Amygdala (tissue), 56 donors: ENCODE measurements around the gene PRKCE.

ENCODE experiments used
- DNase-seq, 56 donors: peaks; one replicate each; lab custom pipeline; 2025; lab: John Stamatoyannopoulos, UW

Gene PRKCE

DNA sequence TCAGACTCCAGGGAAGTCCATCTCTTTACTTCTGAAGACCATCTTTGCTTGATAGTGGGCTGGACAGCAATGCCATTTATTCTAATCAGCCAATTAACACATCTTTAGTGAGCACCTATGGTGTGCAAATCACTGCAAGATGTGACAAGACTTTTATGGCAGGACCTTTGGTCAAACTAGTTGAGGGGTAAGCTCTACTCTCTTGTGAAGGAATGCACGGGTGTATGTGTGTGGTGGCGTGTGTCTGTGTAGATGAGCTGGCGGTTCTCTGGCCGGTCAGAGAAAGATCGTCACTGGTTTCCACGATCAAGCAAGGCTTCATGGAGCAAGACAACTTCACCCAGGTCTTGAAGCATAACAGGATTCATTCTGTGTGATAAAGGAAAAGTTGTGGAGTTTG is 364.6 kb downstream of the PRKCE start:
- DNase-seq = no peak

DNA sequence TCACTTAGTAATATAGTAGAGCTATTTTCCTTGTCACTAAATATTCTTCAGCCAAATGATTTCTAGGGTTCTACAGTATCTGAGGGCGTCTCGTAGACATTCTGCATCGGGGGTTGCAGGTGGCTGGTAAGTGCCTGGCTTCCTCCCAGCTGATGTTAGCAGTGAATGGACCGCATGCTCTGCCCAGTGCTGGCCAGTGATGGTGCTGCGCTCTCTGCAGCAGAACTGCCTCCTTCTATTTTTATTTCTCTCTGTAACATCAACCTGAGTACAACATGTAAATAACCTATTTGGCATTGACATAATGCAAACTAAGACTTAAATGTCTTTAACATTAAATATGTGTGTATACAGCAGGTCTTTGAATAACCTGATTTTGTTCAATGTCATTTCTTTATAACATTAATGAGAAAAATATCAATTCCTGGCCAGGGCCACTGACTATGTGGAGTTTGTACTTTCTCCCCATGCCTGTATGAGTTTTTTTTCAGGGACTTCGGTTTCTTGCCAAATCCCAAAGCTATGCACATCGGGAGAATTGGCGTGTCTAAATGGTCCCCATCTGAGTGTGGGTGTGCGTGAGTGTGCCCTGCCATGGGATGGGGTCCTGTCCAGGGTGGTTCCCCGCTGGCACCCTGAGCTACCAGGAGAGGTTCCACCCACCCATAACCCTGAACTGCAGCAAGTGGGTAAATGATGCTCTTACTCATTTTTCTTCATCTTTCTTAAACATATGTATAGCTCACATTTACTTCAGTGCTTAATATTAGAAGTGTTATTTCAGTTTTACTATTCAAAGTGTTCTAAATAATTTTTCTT is 367.5 kb downstream of the PRKCE start:
- DNase-seq = peak in 9 of 56 donors; percentile 3 to 35 (median 20)

DNA sequence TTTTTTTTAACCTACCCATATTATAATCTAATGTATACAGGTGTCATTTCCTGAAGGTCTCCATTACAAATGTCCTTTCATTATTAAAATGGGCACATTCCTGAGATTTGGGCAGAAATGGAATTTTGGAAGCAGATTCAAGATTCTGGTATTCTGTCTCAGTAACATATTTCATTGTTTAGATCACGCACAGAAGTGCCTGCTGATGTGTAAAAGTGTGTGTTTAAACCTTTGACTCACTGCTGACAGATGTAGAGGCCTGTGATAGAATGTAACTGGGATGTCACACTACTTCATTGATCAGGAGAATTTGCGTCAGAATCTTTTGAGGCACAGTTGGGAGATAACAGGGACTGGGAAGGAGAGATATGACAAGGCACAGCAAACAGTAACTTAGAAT is 368.9 kb downstream of the PRKCE start:
- DNase-seq = no peak

DNA sequence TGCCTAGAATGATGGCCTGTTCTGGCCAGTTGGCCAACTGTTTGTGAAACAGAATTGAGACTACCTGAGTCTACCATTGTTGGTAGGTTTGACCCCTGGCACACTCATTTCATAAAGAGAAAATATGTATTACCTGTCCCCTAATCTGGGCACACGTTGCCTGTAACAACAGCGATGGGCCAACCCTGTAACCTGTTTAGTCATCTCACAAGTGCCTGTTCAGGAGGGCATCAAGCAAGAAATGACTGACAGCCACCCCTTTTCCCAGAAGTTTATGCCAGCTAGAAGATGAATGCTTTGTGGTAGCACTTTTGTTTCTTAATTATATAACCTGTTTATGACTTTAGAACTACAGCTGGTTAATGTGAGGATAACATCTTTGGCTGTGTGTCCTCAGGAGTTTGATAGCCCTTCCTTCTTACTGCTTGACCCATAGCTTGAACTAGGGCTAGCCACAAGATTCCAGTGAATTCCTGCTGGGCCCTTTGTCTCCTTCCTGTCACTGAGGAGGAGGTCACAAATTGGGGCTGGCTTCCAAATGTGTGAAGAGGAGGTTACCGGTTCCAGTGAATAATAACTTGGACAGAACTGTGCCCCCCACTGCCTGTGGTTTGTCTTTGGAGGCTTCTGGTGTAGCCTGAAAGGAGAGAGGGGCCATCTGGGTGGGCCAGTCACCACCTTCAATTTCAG is 371.8 kb downstream of the PRKCE start:
- no peak for DNase-seq

DNA sequence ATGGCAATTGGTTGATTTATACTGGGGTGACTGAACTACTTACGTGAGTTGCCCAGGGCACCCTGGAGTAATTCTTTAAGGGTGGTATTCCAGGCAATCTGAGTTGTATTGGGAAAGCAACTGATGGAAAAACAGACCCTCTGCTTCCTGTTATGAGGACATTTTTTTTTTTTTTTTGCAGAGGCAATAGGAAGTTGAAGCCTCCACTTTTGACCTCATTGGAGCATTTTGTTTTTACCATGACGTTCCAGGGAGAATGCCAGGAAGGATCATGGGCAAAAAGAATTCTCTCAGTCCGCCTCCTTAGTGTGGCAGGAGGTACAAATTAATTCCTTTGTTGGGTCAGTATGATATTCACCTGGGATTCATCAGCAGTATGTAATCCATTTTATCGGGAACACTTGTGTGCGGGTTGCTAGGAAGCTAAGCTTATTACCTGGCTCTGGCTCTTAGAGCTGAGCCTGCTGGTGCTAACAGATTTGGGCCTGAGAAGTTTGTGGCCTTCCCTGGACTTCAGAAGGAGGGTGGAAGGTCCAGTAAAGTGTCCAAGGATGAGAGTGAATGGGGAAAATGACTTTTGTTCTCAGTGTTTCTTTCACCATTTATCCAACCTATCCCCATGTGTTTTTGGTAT is 372.8 kb downstream of the PRKCE start:
- no peak for DNase-seq

DNA sequence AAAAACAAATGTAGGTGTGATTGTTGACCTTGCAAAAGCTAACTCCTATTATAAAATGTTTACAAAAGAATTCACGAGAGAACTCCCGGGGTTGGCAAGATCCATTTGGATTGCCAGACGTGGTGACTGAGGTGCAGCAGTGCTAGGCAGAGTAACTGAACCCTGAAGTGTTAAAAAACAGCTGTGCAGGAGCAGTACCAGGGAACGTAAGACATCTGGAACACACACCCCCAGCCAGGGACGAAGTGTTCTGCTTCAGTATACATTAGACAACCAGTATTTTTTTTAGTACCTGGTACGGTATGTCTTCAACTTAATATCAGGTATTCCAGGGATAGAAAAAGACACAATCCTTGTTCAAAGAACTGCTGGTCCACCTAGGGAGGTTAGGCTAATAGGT is 373.6 kb downstream of the PRKCE start:
- DNase-seq = no peak

DNA sequence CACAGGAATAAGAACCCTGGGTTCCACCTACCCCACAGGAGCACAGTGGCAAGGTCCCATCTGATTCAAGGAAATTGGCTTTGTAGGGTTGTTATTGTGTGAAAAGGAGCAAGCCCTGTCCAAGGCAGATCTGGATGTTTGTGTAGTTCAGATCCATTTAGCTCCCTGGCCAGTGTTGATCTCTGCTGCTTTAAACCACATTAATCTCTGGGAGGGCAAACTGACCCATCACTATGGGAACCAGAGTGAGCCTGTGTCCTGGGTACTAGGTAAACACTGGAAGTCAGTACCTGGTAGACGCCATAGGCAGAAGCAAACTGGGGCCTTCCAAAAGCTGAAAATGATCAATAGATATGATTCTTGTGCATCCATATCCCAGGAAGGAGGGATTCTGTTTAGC is 374.2 kb downstream of the PRKCE start:
- DNase-seq = no peak

DNA sequence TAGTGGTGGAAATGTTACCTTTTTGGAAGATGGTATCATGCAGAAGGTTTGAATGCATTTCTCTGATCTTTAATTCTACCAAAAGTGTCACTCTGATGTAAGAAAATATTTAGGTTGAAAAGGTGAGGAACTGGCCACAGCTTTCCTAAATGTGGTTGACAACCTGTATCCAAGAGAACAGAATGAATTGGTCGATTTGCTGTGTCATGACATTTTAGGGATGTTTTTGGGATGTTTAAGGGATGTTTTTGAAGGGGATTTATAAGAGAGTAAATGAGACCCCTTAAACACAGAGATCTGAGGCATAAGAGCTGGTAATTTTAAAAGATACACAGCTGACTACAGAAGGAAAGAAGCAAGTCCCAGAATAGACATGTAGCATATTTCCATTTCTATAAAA is 375.0 kb downstream of the PRKCE start:
- DNase-seq = no peak

DNA sequence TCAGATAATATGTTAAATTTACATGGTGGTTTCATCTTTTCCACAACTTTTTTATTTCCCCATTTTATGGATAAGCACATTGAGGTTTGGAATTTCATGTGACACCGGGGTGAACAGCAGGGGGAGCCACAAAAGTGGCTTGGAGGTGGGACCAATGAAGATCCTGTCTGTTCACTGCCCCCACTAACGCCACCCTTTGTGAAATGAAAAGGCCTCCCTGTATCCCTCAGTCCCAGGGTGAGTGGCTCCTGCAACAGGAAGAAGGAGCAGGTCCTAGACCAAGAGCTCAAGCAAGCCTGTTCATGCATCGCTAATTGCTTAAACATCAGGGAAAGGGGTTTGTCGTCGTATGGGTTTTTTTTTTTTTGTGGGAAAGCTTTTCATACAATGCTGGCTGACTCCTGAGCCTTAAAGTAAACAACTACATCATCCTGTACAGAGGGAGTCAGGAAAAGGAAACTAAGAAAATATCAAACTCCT is 377.9 kb downstream of the PRKCE start:
- DNase-seq = no peak

DNA sequence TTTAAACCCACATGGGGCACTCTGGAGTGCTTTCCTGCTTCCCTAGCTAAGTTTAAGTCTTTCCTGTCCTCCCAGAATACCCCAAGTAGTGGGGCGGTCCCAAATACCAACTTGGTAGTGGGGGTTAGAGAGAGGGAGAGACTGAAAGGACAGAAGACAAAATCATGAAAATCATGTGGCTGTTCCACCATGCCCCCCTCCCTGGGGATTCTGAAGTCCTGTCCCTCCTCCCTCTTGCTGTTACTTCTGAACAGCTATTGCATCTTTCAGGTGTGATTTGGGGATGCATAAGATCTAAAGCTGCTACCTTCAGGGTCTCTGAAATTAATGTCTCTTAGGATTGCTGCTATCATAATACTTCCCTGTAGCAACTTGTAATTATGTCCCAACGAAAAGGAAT is 378.9 kb downstream of the PRKCE start:
- no peak for DNase-seq

DNA sequence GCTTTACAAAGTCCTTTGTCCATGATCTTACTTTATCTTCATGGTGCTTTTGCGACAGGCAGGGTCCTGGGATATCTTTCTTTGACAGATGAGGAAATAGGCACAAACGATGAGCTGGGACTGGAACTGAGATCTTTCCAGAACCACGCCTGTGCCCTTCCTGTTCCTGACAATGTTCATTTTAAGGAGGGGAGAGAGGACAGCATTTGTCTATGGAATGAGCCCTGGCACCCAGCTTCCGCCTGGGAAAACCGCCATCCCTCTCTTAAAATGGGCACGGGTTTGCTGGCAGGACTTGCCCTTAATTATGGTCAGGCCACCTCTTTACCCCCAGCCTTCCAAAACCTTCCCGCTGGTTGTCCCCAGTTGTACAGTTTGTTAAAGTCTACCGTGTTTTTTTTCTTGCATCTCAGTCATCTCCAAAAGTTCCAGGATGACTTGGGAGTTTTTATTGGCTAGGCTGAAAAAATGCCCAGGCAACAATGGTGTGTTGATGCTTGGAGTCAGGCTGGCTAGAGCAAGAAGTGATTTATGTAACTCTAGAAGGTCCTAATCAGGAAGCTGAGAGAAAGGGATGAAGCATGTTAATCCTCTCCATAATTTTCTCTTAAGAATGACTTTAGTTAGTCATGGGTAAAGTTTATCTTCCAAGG is 380.8 kb downstream of the PRKCE start:
- DNase-seq = peak in 15 of 56 donors; percentile 3 to 42 (median 11)

DNA sequence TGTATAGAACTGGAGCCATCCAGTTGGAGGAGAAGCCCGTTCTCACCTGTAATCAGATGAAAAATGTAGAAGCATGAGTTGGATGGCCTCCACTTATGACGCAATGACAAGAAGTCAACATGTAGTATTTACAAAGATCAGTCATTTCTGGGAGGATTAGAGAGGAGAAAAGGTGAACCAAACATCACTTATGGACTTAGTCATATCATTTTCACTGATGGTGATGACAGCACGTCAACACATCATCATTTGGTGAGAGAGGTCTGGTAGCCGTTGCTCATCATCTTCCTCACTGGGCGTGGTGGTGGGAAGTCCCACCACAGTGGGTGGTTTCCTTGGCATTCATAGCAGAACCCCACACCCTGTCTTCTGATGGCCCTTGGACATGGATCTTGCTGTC is 381.5 kb downstream of the PRKCE start:
- DNase-seq = no peak

DNA sequence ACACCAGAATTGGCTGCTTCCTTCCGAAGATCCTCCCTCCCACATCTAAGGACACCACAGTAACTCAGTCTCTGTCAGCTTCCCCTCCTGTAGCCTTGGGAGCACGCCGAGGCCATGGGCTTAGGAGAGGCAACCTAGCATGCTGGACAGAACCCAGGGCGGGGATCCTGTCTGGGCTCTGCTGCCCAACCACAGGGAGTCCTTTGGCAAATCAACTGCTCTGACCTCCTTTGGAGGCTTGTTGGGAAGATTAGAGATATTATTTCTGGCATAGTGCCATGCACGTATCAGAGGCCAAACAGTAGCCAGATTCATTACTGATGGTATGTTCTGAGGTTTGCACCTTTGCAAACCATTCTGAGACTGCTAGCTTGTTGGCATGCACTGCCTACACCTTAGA is 383.1 kb downstream of the PRKCE start:
- no peak for DNase-seq

DNA sequence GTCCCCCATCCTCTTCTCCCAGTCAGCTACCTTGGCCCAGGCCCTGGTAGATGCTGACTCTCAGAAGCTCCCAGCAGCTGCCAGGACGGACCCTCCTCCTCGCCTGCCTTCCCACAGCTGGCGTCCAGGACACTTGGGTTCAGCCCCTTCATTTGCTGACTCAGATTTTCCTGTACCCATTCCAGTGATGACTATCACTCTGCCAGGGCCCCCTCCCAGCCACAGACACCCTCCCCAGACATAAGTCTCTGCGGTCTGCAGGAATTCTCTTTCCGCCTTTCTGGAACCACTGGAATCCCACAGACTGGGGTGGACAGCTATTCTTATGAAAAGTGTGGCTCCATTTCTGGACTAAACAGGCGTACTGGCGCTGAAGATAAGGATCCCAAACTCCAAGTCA is 385.5 kb downstream of the PRKCE start:
- DNase-seq = no peak

DNA sequence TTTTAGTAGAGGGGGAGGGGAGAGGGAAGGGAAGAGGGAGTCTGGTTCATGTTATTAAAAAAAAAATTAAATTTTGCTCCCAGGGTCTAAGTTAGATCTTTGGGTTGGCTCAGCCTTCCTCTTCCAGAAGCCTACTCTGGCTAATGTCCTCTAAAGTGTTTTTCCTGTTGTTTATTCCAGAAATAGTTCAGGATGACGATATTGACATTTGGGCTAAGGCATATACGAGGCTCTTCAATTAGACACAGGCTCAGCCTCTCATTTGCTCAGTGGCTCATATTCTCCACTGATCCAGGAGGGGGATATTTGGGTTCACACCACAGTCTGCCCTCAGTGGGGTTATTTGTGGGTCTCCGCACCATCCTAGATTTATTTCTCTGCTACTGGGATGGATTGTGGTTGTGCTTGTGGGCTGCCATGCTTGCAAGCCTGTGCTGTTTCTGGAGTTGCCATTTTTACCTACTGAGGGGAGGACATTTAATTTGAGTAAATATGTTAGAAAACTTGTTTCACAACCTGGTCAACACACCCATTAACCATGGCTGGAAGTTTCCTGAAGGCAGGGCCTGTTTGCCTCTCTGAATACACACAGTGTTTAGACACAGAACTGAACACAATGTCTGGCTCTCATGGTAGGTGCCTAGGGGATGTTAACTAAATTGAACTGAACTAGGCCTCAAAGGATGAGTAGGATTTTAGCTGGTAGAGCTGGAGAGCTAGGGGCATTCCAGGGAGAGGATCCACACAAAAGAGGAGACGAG is 388.2 kb downstream of the PRKCE start:
- DNase-seq = no peak

DNA sequence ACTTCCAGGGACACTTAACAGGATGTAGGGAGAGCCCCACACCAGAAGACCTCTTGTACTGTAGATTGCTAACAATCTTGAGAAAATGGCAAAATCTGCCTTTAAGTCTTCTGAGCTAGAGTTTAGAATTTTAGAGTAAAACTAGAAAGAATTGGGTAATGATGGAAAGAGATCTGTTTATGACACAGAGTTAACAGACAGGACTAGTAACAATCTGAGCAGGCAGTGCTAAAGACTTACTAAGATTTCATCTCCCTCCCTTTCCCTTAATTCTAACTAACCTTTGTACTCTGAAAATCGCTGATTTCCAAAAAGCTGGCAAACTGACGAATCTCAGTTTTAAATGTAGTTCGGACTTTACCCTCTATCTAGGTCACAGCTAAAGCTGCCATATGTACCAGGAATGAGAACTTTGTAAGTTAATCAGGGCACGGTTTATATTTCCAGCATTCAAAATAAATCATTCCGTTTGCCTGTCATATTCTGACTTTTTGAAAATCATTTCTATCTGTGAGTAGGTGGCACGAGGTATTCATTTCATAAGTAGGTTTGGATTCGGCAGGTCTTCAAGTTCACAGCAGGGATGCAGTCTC is 389.2 kb downstream of the PRKCE start:
- DNase-seq = no peak

DNA sequence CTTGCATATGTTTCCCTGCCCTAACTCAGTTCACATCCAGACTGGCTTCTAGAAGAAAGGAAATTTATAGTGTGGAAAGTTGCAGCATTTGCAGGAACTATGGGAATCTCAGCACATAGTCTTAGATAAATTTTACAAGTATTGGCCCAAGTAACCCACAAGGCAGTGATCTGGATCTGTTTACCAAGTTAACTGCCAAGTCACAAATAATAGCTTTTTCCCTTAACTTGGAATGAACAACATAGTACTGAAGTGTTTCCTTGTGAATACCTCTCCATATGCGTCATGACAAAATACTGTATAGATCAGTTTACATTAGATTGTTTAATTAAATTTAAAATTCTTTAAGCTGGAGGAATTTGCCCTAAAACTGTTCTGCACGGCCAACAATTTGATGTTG is 390.0 kb downstream of the PRKCE start:
- no peak for DNase-seq

DNA sequence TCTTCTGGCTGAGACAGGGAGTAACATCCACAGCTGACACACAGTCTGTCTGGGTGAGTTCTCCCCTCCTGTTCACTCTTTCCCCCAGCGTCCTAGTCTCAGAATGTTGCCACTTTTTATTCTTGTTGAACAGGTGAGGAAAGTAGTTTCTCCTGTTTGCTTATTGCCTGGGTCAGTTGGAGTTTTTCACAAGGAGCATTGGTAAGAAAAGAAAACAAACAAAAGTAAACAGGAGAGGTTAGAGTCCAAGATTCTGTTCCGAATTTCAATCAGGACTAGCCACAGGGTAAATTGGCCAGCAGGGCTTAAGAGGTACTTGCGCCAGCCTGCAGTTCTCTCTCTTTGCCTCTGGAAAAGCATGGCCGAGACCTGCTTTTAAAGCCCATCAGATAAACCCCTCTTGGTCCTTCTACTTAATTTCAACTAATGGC is 390.7 kb downstream of the PRKCE start:
- DNase-seq = peak in 1 of 56 donors; percentile 1

DNA sequence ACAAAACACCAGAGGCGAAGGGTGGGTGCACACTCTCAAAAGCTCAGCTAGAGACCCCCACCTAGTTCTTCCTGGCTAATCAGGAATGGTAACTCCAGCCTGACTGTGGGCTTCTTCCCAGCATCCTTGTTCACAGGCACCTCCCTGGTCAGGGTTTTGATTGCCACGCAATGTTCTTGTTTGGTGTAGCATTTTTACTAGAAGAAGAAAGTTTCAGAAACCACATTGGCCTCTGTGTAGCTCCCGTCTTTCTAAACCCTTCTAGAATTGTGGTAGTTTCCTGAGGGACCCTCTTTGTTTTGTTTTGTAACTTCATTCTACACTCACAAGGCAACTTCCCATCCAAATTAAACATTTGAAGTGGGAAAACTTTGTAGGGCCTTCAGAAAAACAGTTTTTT is 391.2 kb downstream of the PRKCE start:
- DNase-seq = no peak

DNA sequence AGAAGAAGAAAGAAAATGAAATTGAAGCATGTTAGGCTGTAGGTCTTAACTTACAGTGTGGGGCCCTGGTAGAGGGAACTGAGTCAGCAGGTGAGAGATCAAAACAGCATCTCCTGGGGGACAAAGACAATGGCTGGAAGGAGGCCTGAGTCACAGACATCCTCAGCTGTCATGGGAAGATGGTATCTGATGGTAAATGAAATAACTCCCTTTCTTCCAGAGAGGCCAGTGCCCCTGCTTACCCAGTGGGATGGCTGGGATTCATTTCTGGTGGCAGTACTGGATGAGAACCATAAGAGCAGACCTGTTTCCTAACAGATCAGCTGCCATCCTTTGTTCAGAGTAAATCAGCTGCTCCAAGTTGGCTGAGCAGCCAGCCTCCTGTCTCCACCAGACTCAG is 394.4 kb downstream of the PRKCE start:
- no peak for DNase-seq
